Muscle of back (tissue), 11 donors: ENCODE data around the gene GRAP. TPM values are rescaled to one million over a fixed set of nuclear protein-coding genes. Genes with fewer than 3 reads are reported as not detected.

Experiments
- DNase-seq, 3 donors: peaks; one replicate each; pipeline versions ENCODE4 v3.0.0 to v3.0.0-alpha.2; 2013
- polyA plus RNA-seq, 10 donors: library from polyadenylated mRNA; unstranded; fragments of 120-200 nt; gene quantifications; one replicate each; pipeline ENCODE4 v1.2.1, GENCODE V29; 2013; ENCODE audit not compliant: insufficient read length in 10 of 10

GRAP gene
- polyA plus RNA-seq, 10 donors = 1.5 to 3.8 (median 2.8) TPM

- no peak for DNase-seq
Observed at GRCh38 chr17:18985475-18985874, 61.3 kb downstream of the GRAP start.

- DNase-seq = no peak
Observed at GRCh38 chr17:18984273-18985114, 62.3 kb downstream of the GRAP start.

- peak in 2 of 3 donors; percentile 33 to 38 for DNase-seq
Observed at GRCh38 chr17:18981642-18982424, 64.9 kb downstream of the GRAP start.

GRCh38 chr17:18981335-18981641 is 65.5 kb downstream of the GRAP start:
- no peak for DNase-seq

GRCh38 chr17:18980682-18981334 is 65.9 kb downstream of the GRAP start:
- DNase-seq = no peak

- no peak for DNase-seq
Observed at GRCh38 chr17:18978655-18979054, 68.1 kb downstream of the GRAP start.

- no peak for DNase-seq
Observed at GRCh38 chr17:18978050-18978449, 68.7 kb downstream of the GRAP start.

- DNase-seq = no peak
Observed at GRCh38 chr17:18977646-18978045, 69.1 kb downstream of the GRAP start.

GRCh38 chr17:18977021-18977420 is 69.7 kb downstream of the GRAP start:
- no peak for DNase-seq

- no peak for DNase-seq
Observed at GRCh38 chr17:18976201-18976600, 70.6 kb downstream of the GRAP start.

- DNase-seq = no peak
Observed at GRCh38 chr17:18975597-18975996, 71.2 kb downstream of the GRAP start.

- no peak for DNase-seq
Observed at GRCh38 chr17:18974407-18975149, 72.2 kb downstream of the GRAP start.

GRCh38 chr17:18971801-18972200 is 75.0 kb downstream of the GRAP start:
- no peak for DNase-seq

Other genes with a start within 250 kb of the GRAP start
- 10 to 100 TPM; 18.8 to 32.3 (median 25.4) TPM for gene PRPSAP2, start 188.8 kb downstream of the GRAP start, polyA plus RNA-seq
- gene SLC5A10, start 94.8 kb downstream of the GRAP start, polyA plus RNA-seq = under 1 TPM in 8 of 10 donors, not detected in 2; 0.08 to 0.29 (median 0.19) TPM
- gene FAM83G, start 42.2 kb downstream of the GRAP start, polyA plus RNA-seq = 1 to 10 TPM in 2 of 10 donors, under 1 TPM in 8; 0.06 to 1.8 (median 0.24) TPM
- 1 to 10 TPM in 8 of 10 donors, under 1 TPM in 2; 0.54 to 4.2 (median 1.6) TPM for gene GRAPL, start 80.6 kb upstream of the GRAP start, polyA plus RNA-seq
- gene EPN2, start 190.4 kb upstream of the GRAP start, polyA plus RNA-seq = 10 to 100 TPM; 23.0 to 33.8 (median 27.6) TPM